ENCODE results near the gene COG8.
"Not testable (repeated sequence)": the region's sequence is repeated elsewhere in the genome, so short reads cannot be mapped to it uniquely, and the experiment has no call there.

COG8 gene

GRCh38 chr16:69318911-69319289, 20.5 kb downstream of the COG8 start:
- DNase-seq (ENCODE audit: low read depth): no peak

DNA sequence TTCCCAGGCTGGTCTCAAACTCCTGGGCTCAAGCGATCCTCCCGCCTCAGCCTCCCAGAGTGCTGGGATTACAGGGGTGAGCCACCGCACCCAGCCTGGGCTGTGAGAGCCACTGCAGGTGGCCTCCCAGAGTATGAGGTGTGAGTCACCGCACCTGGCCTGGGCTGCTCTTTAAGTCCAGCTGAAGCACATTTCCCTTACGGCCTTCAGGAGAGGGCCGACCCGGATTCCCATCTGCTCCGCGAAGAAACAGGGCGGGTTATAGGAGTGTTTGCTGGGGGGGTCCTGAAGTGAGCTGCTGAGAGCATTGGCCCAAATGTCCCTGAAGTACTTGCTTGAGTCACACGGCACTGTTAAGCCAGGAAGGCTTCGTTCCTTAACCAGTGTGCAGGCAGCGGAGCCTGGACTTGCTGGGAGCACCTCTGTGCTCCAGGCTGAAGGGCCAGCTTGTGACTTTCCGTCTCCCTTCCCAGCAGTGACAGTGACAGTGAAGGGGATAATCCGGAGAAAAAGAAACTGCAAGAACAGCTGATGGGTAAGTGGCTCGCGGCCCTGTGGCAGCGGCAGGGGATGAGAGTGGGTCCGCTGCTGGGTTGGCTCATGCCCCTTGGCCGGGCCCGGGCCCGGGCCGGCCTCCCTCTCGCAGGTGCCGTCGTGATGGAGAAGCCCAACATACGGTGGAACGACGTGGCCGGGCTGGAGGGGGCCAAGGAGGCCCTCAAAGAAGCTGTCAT, 21.0 kb downstream of the COG8 start:
- no peak for DNase-seq (ENCODE audit: low read depth)

GRCh38 chr16:69316595-69317034, 22.7 kb downstream of the COG8 start:
- DNase-seq (ENCODE audit: low read depth): no peak

DNA sequence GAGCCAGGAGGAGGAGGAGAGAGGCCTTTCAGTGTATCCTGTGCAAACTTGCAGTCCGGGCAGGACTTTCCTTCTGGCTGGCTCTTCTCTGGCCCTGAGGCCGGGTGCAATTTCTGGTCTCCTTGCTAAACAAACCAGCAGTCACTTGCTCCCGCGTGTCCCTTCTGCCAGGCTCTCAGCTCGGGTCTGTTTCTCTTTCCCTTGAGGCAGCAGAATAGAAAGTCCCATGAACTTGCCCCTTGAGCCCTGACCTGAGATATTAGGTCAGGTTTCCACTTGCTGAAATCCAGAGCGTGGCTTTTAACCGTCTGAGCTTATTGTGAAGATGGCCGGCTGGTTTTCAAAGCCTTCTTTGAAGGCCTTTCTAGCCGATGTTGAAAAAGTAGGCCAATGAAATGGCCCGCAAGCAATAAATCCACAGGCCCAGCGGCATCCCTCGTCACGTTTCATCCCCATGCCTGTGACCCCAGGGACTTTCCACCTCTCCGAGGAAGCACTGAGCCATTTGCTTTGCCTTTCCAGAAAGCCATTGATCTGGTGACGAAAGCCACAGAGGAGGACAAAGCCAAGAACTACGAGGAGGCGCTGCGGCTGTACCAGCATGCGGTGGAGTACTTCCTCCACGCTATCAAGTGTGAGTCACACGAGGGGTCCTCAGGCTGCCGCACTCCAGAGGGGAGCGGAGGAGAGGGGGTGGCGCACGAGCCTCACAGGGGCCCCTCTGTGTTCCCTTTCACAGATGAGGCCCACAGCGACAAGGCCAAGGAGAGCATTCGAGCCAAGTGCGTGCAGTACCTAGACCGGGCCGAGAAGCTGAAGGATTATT, 23.7 kb downstream of the COG8 start:
- no peak for DNase-seq (ENCODE audit: low read depth)

GRCh38 chr16:69314534-69314933, 24.8 kb downstream of the COG8 start:
- DNase-seq (ENCODE audit: low read depth): no peak

- no peak for DNase-seq (ENCODE audit: low read depth)
Observed at GRCh38 chr16:69313469-69313868, 25.9 kb downstream of the COG8 start.

- DNase-seq (ENCODE audit: low read depth): no peak
Observed at GRCh38 chr16:69311533-69312387, 27.6 kb downstream of the COG8 start.

GRCh38 chr16:69310653-69311532, 28.5 kb downstream of the COG8 start, which contains the start of gene VPS4A:
Gene VPS4A (plus strand): TSS chr16:69311350. CDS start chr16:69311512, 162 bp downstream.
- peak; percentile 79 for DNase-seq (ENCODE audit: low read depth)

DNA sequence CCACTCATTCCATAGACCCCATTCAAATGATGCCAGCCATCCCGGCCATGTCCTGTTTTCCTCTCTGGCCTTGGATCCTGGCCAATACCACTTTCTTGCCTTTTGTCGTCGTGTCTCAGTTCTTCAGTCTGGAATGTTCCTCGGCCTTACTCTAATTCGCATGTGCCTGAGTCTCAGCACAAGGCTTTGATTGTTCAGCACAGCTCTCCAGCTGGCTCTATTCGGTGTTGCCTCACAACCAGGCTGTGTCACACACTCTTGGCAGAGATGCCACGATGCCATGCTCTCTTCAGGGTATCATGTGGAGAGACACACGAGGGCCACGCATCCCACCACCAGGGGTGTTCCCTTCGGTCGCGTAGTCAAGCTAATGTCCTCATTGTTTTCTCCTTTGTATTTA, 30.0 kb downstream of the COG8 start:
- no peak for DNase-seq (ENCODE audit: low read depth)

DNA sequence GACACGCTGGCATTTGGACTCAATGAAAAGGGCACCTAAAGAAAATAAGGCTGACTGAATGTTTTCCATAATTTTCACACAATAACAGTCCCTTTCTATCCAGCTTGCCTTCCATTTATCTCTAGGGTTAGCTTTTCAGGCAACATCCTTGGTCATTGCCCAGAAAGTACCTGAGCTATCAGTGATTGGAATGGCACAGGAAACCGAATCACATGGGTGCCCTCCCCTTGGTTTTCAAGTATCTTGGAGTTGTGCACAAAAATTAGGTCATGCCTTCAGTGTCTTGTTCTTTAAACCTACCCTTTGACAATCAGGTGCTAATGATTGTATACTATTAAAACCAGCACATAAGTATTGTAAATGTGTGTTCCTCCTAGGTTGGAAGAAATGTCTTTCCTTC, 31.5 kb downstream of the COG8 start:
- DNase-seq (ENCODE audit: low read depth): no peak

DNA sequence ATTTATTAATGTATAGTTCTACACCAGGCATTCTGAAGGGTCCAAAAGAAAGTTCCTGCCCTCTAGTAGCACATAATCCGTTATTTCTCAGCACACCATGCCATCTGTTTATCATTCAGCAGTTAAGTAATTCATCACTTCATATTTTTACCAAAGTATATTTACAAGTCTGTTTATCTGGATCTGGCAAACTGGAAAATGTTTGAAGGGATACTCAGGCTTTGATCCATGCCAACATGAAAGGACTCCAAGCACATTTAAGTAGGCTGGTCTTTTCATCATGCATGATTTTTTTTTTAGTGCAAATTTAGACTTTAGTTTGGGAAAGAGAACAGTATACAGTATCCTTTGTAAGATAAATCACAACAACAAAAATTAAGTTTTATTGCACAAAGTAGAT, 32.3 kb downstream of the COG8 start:
- DNase-seq (ENCODE audit: low read depth): no peak

DNA sequence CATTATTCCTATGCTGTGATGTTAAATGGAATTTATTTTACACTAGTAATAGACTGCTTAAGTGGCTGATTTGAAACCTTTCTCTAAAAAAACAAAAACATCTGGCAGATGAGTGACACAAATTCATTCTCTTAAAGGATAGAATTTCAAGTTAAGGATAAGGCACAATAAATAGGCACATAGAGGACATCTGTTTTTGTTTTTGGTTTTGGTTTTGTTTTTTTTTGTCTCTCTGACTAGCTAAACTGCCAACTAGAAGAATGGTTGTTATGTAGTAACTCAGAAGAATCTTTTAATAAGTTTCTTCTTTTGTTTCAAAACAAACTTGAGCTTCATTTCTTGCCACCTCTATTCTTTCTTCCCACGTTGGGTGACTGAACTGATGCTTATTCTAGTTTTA, 33.3 kb downstream of the COG8 start:
- DNase-seq (ENCODE audit: low read depth): no peak

DNA sequence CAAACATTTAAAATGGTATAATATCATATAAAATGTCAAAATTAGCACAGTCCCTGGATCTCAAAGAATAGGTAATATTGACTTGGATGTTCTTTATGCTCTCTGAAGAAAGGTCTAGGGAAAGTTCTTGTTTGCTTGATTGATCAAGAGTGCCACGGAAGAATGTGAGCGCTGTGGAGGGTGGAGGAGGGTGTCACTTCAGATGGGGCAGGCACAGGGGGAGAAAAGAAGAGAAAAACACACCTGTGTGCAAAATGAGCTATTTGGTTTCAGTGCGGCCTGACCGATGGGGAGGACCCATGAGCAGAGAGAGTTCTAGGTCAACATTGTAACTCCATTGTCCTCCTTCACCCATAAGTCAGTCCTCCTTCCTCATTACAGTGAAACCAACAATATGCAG, 37.1 kb downstream of the COG8 start:
- no peak for DNase-seq (ENCODE audit: low read depth)

- DNase-seq (ENCODE audit: low read depth): no peak
Observed at GRCh38 chr16:69301861-69302260, 37.5 kb downstream of the COG8 start.

DNA sequence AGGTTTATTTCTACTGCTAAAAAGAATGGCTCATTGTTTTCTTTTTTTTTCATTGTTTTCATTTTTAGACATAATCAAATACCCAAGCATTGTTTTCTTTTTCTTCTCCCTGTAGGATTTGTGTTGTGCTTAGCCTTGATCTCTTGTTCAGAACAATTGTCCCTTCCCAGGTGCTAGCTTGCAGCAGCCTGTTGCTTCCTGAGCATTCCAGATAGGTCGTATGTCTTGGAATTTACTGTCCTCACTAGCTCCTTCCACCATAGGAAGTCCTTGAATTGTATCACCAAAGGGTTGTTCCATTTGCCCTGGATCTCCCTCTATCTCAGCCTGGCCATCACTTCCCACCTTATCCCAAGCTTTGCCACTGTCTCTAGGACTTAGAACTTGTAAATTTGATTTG, 38.2 kb downstream of the COG8 start:
- DNase-seq (ENCODE audit: low read depth): no peak

GRCh38 chr16:69298261-69298660, 41.1 kb downstream of the COG8 start:
- DNase-seq (ENCODE audit: low read depth): no peak

GRCh38 chr16:69296771-69297170, 42.6 kb downstream of the COG8 start:
- not testable (repeated sequence) for DNase-seq (ENCODE audit: low read depth)

- no peak for DNase-seq (ENCODE audit: low read depth)
Observed at GRCh38 chr16:69294051-69294450, 45.3 kb downstream of the COG8 start.

GRCh38 chr16:69293401-69293800, 46.0 kb downstream of the COG8 start:
- DNase-seq (ENCODE audit: low read depth): no peak

- not testable (repeated sequence) for DNase-seq (ENCODE audit: low read depth)
Observed at GRCh38 chr16:69291657-69292056, 47.7 kb downstream of the COG8 start.

- no peak for DNase-seq (ENCODE audit: low read depth)
Observed at GRCh38 chr16:69286941-69287713, 52.2 kb downstream of the COG8 start.

Data from non-pigmented ciliary epithelial cell (primary cell).